Activated naive CD4-positive, alpha-beta T cell treated with anti-CD3 and anti-CD28 coated beads, Interleukin-2, amount 10 ng/mL, durations not matched to agents 7 days and 5 days (primary cell): ENCODE measurements around the gene BACH2.
"Not testable (repeated sequence)": the region's sequence is repeated elsewhere in the genome, so short reads cannot be mapped to it uniquely, and the experiment has no call there.

ENCODE experiments used
- CTCF ChIA-PET: fragments of 350-600 bp; sonication (Branson Sonifier 250); formaldehyde crosslinking; loops from one replicate; lab custom pipeline; 2021; ENCODE audit warnings: antibody characterized with exemption; lab: Charles Lee
- DNase-seq: peaks from one replicate; pipeline ENCODE4 v3.0.0-alpha.2; 2020
- H3K27ac Mint-ChIP-seq: one replicate; pipeline ENCODE4 v1.8.0; 2021; ENCODE audit warnings: mild to moderate bottlenecking, moderate library complexity, mixed read lengths
- H3K27me3 Mint-ChIP-seq: one replicate; pipeline ENCODE4 v1.8.0; 2021; ENCODE audit warnings: mild to moderate bottlenecking, mixed read lengths
- H3K36me3 Mint-ChIP-seq: one replicate; pipeline ENCODE4 v1.8.0; 2021; ENCODE audit warnings: mixed read lengths
- H3K4me1 Mint-ChIP-seq: one replicate; pipeline ENCODE4 v1.8.0; 2021; ENCODE audit warnings: mixed read lengths
- H3K4me3 Mint-ChIP-seq: one replicate; pipeline ENCODE4 v1.8.0; 2021; ENCODE audit warnings: mild to moderate bottlenecking, moderate library complexity, mixed read lengths
- H3K9me3 Mint-ChIP-seq: one replicate; pipeline ENCODE4 v1.8.0; 2021; ENCODE audit warnings: mixed read lengths

The BACH2 gene

DNA sequence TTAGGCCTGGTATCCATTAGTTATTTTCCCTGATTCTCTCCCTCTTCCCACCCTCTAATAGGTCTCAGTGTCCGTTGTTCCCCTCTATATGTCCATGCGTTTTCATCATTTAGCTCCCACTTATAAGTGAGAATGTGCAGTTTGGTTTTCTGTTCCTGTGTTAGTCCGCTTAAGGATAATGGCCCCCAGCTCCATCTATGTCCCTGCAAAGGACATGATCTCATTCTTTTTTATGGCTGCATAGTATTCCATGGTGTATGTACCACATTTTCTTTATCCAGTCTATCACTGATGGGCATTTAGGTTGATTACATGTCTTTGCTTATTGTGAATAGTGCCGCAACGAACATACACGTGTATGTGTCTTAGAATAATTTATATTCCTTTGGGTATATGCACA is 14.4 kb downstream of the BACH2 start:
- H3K4me3 Mint-ChIP-seq, H3K27me3 Mint-ChIP-seq, H3K27ac Mint-ChIP-seq, H3K9me3 Mint-ChIP-seq, DNase-seq: not testable (repeated sequence)
- H3K4me1 Mint-ChIP-seq = peaks cover 88% of the 10 kb centered on the region
- H3K36me3 Mint-ChIP-seq = peaks cover 36% of the 10 kb centered on the region
- CTCF ChIA-PET = interaction anchor here (1.0 kb wide), 1 partner anchor 197 kb away, joined by 3 read pairs; no protein-coding TSS in a partner anchor

DNA sequence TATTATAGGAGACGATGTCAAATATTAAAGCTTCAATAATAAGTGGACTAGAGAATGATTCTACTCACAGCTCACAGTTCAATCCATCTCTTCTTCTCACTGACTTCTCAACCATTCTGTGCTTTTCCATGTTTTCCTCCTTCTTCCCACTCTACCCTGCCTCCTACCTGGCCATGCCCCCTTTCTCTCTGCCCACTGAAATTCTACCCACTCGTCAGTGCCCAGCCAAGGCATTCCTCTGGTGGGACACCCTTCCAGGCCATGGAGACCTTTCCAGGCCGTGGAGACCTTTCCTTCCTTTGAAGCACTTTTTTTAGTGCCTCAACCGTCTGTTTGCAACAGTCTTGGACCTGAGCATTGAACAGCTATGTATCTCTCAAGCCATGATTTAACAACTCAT is 18.5 kb downstream of the BACH2 start:
- Mint-ChIP-seq H3K27ac (peak overlapping the region; percentile 29), H3K4me1 (peaks cover 92% of the 10 kb centered on the region), H3K27me3 (no peaks in the 10 kb centered on the region), H3K36me3 (peaks cover 39% of the 10 kb centered on the region), H3K9me3 (no peaks in the 10 kb centered on the region), H3K4me3 (no peak overlapping the region)
- CTCF ChIA-PET = interaction anchor here (1.0 to 2.0 kb wide), 4 partner anchors 27 to 336 kb away, joined by 3 to 5 read pairs (median 4); no protein-coding TSS in a partner anchor
- no peak for DNase-seq

- Mint-ChIP-seq H3K36me3 (peaks cover 36% of the 10 kb centered on the region), H3K4me1 (peaks cover 92% of the 10 kb centered on the region), H3K27me3 (no peaks in the 10 kb centered on the region), H3K9me3 (no peaks in the 10 kb centered on the region), H3K27ac (no peak overlapping the region), H3K4me3 (no peak overlapping the region)
- CTCF ChIA-PET = interaction anchor here (1.0 to 2.0 kb wide), 3 partner anchors 26 to 66 kb away, joined by 3 to 5 read pairs (median 4); no protein-coding TSS in a partner anchor
- DNase-seq = no peak
Measured at GRCh38 chr6:90277302-90278011, 19.2 kb downstream of the BACH2 start.

- CTCF ChIA-PET = interaction anchor here (1.0 to 2.7 kb wide), 8 partner anchors 10 to 205 kb away, joined by 3 to 11 read pairs (median 7); no protein-coding TSS in a partner anchor
- Mint-ChIP-seq H3K27ac (peak overlapping the region; percentile 98), H3K4me3 (peak overlapping the region; percentile 67), H3K9me3 (peaks cover 7% of the 10 kb centered on the region), H3K36me3 (peaks cover 50% of the 10 kb centered on the region), H3K4me1 (peaks cover 95% of the 10 kb centered on the region), H3K27me3 (no peaks in the 10 kb centered on the region)
- DNase-seq = peak; percentile 92
Measured at GRCh38 chr6:90274451-90275030, 22.1 kb downstream of the BACH2 start.

DNA sequence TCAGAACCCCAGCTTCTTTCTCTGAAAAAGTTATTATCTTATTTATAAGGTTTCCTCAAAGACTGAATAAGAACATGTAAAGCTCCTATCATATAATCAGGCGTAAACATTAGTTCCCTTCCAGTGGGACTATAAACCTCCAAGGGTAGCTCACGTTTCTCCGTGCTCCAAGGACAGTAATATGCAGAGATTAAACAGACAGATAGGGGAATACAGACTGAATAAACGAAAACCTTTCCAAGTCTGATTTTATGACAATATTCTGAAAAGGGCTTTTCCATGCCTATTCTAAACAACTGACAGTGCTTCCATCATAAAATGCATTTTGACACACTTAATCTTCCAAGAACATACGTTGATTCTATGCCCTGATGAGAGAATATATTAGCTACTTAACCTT is 22.8 kb downstream of the BACH2 start:
- CTCF ChIA-PET = interaction anchor here (0.7 to 2.7 kb wide), 11 partner anchors 10 to 333 kb away, joined by 3 to 11 read pairs (median 6); no protein-coding TSS in a partner anchor
- peaks cover 95% of the 10 kb centered on the region for H3K4me1 Mint-ChIP-seq
- no peaks in the 10 kb centered on the region for H3K27me3 Mint-ChIP-seq
- DNase-seq = no peak
- peaks cover 7% of the 10 kb centered on the region for H3K9me3 Mint-ChIP-seq
- peak overlapping the region; percentile 98 for H3K27ac Mint-ChIP-seq
- H3K36me3 Mint-ChIP-seq = peaks cover 51% of the 10 kb centered on the region
- peak overlapping the region; percentile 67 for H3K4me3 Mint-ChIP-seq

DNA sequence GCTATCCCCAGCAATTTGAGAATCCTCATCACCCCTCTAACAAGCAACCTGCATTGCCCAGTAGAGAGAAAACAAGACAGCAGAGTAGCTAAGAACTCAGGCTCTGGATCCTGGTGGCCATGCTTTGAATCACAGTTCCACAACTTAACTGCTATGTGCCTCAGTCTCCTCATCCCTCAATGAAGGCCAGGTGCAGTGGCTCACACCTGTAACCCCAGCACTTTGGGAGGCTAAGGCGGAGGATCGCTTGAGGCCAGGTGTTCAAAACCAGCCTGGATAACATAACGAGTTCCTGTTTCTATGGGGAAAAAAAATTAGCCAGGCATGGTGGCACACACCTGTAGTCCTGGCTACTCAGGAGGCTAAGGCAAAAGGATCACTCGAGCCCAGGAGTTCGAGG is 23.7 kb downstream of the BACH2 start:
- Mint-ChIP-seq H3K9me3 (peaks cover 7% of the 10 kb centered on the region), H3K4me1 (peaks cover 92% of the 10 kb centered on the region), H3K27me3 (no peaks in the 10 kb centered on the region), H3K4me3 (peak overlapping the region; percentile 72), H3K27ac (peak overlapping the region; percentile 97), H3K36me3 (peaks cover 47% of the 10 kb centered on the region)
- CTCF ChIA-PET = interaction anchor here (0.6 to 2.7 kb wide), 8 partner anchors 9 to 332 kb away, joined by 3 to 12 read pairs (median 6); no protein-coding TSS in a partner anchor
- DNase-seq = no peak

GRCh38 chr6:90271831-90272230 is 24.8 kb downstream of the BACH2 start:
- Mint-ChIP-seq H3K4me1 (peaks cover 94% of the 10 kb centered on the region), H3K9me3 (peaks cover 7% of the 10 kb centered on the region), H3K36me3 (peaks cover 46% of the 10 kb centered on the region), H3K4me3 (peak overlapping the region; percentile 72), H3K27ac (peak overlapping the region; percentile 97), H3K27me3 (no peaks in the 10 kb centered on the region)
- DNase-seq = peak; percentile 34
- CTCF ChIA-PET = interaction anchor here (0.9 to 2.4 kb wide), 6 partner anchors 12 to 207 kb away, joined by 3 to 12 read pairs (median 4); no protein-coding TSS in a partner anchor

DNA sequence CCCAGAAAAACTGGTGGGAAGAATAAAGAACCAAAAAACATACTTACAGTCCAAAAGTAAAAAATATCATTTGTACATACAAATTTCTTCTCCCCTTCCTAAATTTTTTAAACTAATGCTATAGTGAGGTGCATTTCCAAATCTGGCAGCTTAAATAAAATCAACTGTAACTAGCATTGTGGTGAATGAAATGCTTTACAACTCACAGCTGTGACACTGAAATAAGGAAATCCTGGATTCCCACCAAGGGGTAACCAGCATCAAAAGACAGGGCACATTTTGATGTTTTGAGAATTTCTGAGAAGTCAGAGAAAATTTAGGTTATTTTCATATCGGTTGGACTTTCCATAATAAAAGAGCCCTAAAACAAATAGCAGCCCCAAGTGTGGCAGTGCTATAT is 27.3 kb downstream of the BACH2 start:
- no peak for DNase-seq
- Mint-ChIP-seq H3K27ac (peak overlapping the region; percentile 83), H3K27me3 (no peaks in the 10 kb centered on the region), H3K36me3 (peaks cover 48% of the 10 kb centered on the region), H3K4me1 (peaks cover 94% of the 10 kb centered on the region), H3K4me3 (peak overlapping the region; percentile 47), H3K9me3 (peaks cover 7% of the 10 kb centered on the region)
- CTCF ChIA-PET = interaction anchor here (1.0 to 2.3 kb wide), 4 partner anchors 16 to 128 kb away, joined by 3 to 6 read pairs (median 4); no protein-coding TSS in a partner anchor

GRCh38 chr6:90268178-90268577 is 28.5 kb downstream of the BACH2 start:
- peaks cover 94% of the 10 kb centered on the region for H3K4me1 Mint-ChIP-seq
- no peak for DNase-seq
- peak overlapping the region; percentile 87 for H3K27ac Mint-ChIP-seq
- CTCF ChIA-PET = interaction anchor here (1.1 to 2.3 kb wide), 3 partner anchors 20 to 328 kb away, joined by 3 to 6 read pairs (median 3); no protein-coding TSS in a partner anchor
- H3K27me3 Mint-ChIP-seq = no peaks in the 10 kb centered on the region
- H3K4me3 Mint-ChIP-seq = peak overlapping the region; percentile 22
- H3K36me3 Mint-ChIP-seq = peaks cover 54% of the 10 kb centered on the region
- peaks cover 7% of the 10 kb centered on the region for H3K9me3 Mint-ChIP-seq

DNA sequence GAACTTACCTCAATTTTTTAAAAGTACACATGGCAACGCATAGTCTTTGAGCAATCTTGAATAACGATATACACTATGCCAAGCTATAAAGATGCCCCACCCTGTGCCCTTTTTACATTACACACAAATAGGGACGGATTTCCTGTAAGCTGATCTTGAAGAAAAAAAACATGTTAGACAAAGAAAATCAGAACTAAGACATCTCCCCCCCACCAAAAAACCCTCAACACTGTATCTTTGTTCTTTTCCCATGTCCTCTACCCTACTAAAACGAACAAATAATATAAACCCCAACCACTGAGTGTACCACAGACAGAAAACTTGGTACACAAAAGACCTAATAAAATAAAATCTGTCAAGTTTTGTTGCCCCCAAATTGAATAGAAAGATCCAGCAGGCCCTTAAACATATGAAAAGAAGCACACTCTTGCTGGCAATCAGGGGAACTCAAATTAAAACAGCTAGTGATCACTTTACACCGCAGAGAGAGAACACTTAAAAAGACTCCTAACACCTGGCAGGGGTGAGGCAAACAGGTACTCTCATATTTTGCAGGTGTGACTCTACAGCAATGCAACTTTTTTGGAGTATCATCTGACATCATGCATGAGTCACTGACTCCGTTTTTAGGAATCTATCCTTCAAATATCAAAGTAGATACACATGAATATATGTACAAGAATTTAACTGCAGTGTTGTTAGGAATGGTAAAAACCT is 29.6 kb downstream of the BACH2 start:
- Mint-ChIP-seq H3K4me3 (peak overlapping the region; percentile 32), H3K27me3 (no peaks in the 10 kb centered on the region), H3K27ac (peak overlapping the region; percentile 94), H3K36me3 (peaks cover 57% of the 10 kb centered on the region), H3K4me1 (peaks cover 92% of the 10 kb centered on the region), H3K9me3 (peaks cover 7% of the 10 kb centered on the region)
- CTCF ChIA-PET = interaction anchor here (1.1 kb wide), 1 partner anchor 327 kb away, joined by 3 read pairs; no protein-coding TSS in a partner anchor
- no peak for DNase-seq

GRCh38 chr6:90264561-90264960 is 32.1 kb downstream of the BACH2 start:
- Mint-ChIP-seq H3K9me3 (peaks cover 2% of the 10 kb centered on the region), H3K27ac (no peak overlapping the region), H3K36me3 (peaks cover 63% of the 10 kb centered on the region), H3K27me3 (no peaks in the 10 kb centered on the region), H3K4me3 (no peak overlapping the region), H3K4me1 (peaks cover 95% of the 10 kb centered on the region)
- DNase-seq = no peak
- CTCF ChIA-PET = interaction anchor here (1.3 to 2.8 kb wide), 2 partner anchors 9 to 15 kb away, joined by 3 to 9 read pairs; no protein-coding TSS in a partner anchor

DNA sequence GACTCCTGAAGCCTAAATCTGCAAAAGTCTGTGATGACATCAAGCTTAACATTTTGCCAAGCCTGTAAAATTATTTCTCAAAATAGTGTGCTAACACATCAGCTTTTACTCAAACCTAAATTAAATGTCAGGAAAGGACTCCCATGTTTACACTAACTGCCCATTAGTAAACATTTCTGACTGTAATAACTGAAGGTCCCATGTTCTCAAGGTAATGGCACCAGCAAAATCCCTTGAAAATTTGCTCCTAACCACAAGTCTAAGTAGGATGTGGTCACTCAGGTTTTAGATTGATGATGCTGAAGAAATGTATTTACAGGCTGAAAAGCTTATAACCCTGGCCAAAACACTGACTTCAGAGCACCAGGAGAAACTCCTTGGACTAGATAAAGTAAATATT is 33.0 kb downstream of the BACH2 start:
- DNase-seq = no peak
- H3K9me3 Mint-ChIP-seq = peaks cover 4% of the 10 kb centered on the region
- CTCF ChIA-PET = interaction anchor here (1.1 to 2.8 kb wide), 4 partner anchors 10 to 25 kb away, joined by 3 to 9 read pairs (median 4); no protein-coding TSS in a partner anchor
- H3K36me3 Mint-ChIP-seq = peaks cover 70% of the 10 kb centered on the region
- H3K27me3 Mint-ChIP-seq = no peaks in the 10 kb centered on the region
- H3K4me1 Mint-ChIP-seq = peaks cover 95% of the 10 kb centered on the region
- H3K27ac Mint-ChIP-seq = peak overlapping the region; percentile 51
- H3K4me3 Mint-ChIP-seq = no peak overlapping the region

- H3K4me3 Mint-ChIP-seq = no peak overlapping the region
- H3K4me1 Mint-ChIP-seq = peaks cover 91% of the 10 kb centered on the region
- no peak for DNase-seq
- H3K27me3 Mint-ChIP-seq = no peaks in the 10 kb centered on the region
- CTCF ChIA-PET = no interaction called here
- no peak overlapping the region for H3K27ac Mint-ChIP-seq
- peaks cover 75% of the 10 kb centered on the region for H3K36me3 Mint-ChIP-seq
- peaks cover 8% of the 10 kb centered on the region for H3K9me3 Mint-ChIP-seq
Measured at GRCh38 chr6:90261801-90262200, 34.8 kb downstream of the BACH2 start.

DNA sequence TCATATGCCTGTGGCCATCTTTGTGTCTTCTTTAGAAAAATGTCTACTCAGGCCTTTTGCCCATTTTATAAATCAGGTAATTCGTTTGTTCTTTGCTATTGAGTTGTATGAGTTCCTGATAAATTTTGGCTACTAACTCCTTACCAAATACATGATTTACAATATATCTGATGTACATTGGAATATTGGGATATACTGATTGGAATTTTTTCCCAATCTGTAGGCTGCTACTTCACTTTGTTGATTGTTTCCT is 39.2 kb downstream of the BACH2 start:
- CTCF ChIA-PET = interaction anchor here (0.7 kb wide), 1 partner anchor 27 kb away, joined by 3 read pairs; no protein-coding TSS in a partner anchor
- peak overlapping the region; percentile 19 for H3K27ac Mint-ChIP-seq
- DNase-seq = no peak
- no peak overlapping the region for H3K4me3 Mint-ChIP-seq
- no peaks in the 10 kb centered on the region for H3K27me3 Mint-ChIP-seq
- H3K36me3 Mint-ChIP-seq = peaks cover 83% of the 10 kb centered on the region
- peaks cover 25% of the 10 kb centered on the region for H3K9me3 Mint-ChIP-seq
- peaks cover 82% of the 10 kb centered on the region for H3K4me1 Mint-ChIP-seq
